GM23248 (cell line): ENCODE measurements around the gene SGCG.

Experiments used
- EZH2 ChIP-seq: fragments of 200-600 bp; sonication (generic); IDR thresholded peaks from 2 replicates; pipeline ENCODE4 v1.6.1; 2018; ENCODE audit warnings: antibody characterized with exemption, mild to moderate bottlenecking; ENCODE audit not compliant: insufficient read depth, poor library complexity, severe bottlenecking
- EZH2phosphoT487 ChIP-seq: fragments of 200-600 bp; sonication (generic); IDR thresholded peaks from 2 replicates; pipeline ENCODE4 v1.6.1; 2018; ENCODE audit warnings: antibody characterized with exemption, moderate library complexity, mild to moderate bottlenecking, low read depth; ENCODE audit not compliant: insufficient read depth

- TF ChIP-seq EZH2 (no peak), EZH2phosphoT487 (no peak)
Observed at GRCh38 chr13:23180711-23181110, at the start of gene SGCG.
